Epithelial cell of esophagus (primary cell): Measurements from ENCODE around the gene RPL7A.
"Not testable (repeated sequence)": the region's sequence is repeated elsewhere in the genome, so short reads cannot be mapped to it uniquely, and the experiment has no call there.

ENCODE experiments used
- DNase-seq: peaks from one replicate; pipeline ENCODE4 v3.0.0; 2010; ENCODE audit warnings: low read depth
- H3K4me3 ChIP-seq: 2 replicates; pipeline ENCODE4 v1.5.1; 2011; ENCODE audit warnings: mild to moderate bottlenecking, low read length, control low read depth
- CTCF ChIP-seq: IDR thresholded peaks from 2 replicates; pipeline ENCODE4 v1.5.1; 2011; ENCODE audit warnings: low read depth, mild to moderate bottlenecking, low read length, control low read depth, inconsistent platforms; ENCODE audit not compliant: insufficient read depth; ENCODE audit errors: missing control alignments

The RPL7A gene

GRCh38 chr9:133389562-133389961 lies 41.5 kb downstream of the RPL7A start:
- TF ChIP-seq CTCF, result no peak
- DNase-seq, result no peak
- H3K4me3 ChIP-seq, result no peak overlapping the region

GRCh38 chr9:133390713-133391112 lies 42.7 kb downstream of the RPL7A start:
- DNase-seq, result no peak
- no peak overlapping the region for H3K4me3 ChIP-seq
- no peak for TF ChIP-seq CTCF

- DNase-seq, H3K4me3 ChIP-seq: not testable (repeated sequence)
These were observed 43.4 kb downstream of the RPL7A start for GRCh38 chr9:133391449-133391848.

GRCh38 chr9:133392308-133392707 lies 44.3 kb downstream of the RPL7A start:
- DNase-seq, H3K4me3 ChIP-seq: not testable (repeated sequence)

GRCh38 chr9:133393399-133393798 lies 45.4 kb downstream of the RPL7A start:
- TF ChIP-seq CTCF, result no peak
- DNase-seq, result no peak
- no peak overlapping the region for H3K4me3 ChIP-seq

- no peak overlapping the region for H3K4me3 ChIP-seq
- no peak for TF ChIP-seq CTCF
- DNase-seq, result no peak
These were observed 46.8 kb downstream of the RPL7A start for GRCh38 chr9:133394687-133395271.

- H3K4me3 ChIP-seq, result no peak overlapping the region
- peak; percentile 17 for TF ChIP-seq CTCF
- peak; percentile 25 for DNase-seq
These were observed 48.9 kb downstream of the RPL7A start for GRCh38 chr9:133396952-133397351.

GRCh38 chr9:133397370-133397769 lies 49.4 kb downstream of the RPL7A start:
- DNase-seq, result no peak
- no peak for TF ChIP-seq CTCF

More at GRCh38 chr9:133397370-133397769, 49.4 kb downstream of the RPL7A start:
- H3K4me3 ChIP-seq, result no peak overlapping the region
